H9 (cell line): Measurements from ENCODE around the gene APLN. TPM values are rescaled to one million over a fixed set of nuclear protein-coding genes. Genes with fewer than 3 reads are reported as not detected.
A peak's percentile ranks its signal among the peaks of the same experiment; 100 is the strongest.

Source experiments
- DNase-seq: peaks from one replicate; pipeline ENCODE4 v3.0.0-alpha.2; 2017
- H2AFZ ChIP-seq: one replicate; pipeline ENCODE4 v1.6.1; 2013; ENCODE audit warnings: mild to moderate bottlenecking, low read length, control low read depth, moderate library complexity
- H2AK5ac ChIP-seq: 2 replicates; pipeline ENCODE4 v1.6.1; 2013; ENCODE audit warnings: low read length, control low read depth, mixed read lengths; ENCODE audit not compliant: insufficient read length
- H2BK120ac ChIP-seq: one replicate; pipeline ENCODE4 v1.6.1; 2013; ENCODE audit warnings: low read depth, mild to moderate bottlenecking, low read length, control low read depth, inconsistent platforms; ENCODE audit not compliant: poor library complexity, severe bottlenecking
- H2BK12ac ChIP-seq: 2 replicates; pipeline ENCODE4 v1.6.1; 2013; ENCODE audit warnings: low read length, control low read depth, mixed read lengths, low read depth; ENCODE audit not compliant: insufficient read length
- H2BK15ac ChIP-seq: 2 replicates; pipeline ENCODE4 v1.6.1; 2013; ENCODE audit warnings: low read depth, low read length, control low read depth
- H2BK20ac ChIP-seq: one replicate; pipeline ENCODE4 v1.6.1; 2013; ENCODE audit warnings: low read depth, mild to moderate bottlenecking, low read length, control low read depth, inconsistent platforms; ENCODE audit not compliant: poor library complexity, severe bottlenecking
- H2BK5ac ChIP-seq: 2 replicates; pipeline ENCODE4 v1.6.1; 2013; ENCODE audit warnings: low read length, control low read depth, mixed read lengths; ENCODE audit not compliant: insufficient read length
- H3K14ac ChIP-seq: 2 replicates; pipeline ENCODE4 v1.6.1; 2013; ENCODE audit warnings: low read length, control low read depth; ENCODE audit not compliant: insufficient read depth
- H3K18ac ChIP-seq: 2 replicates; pipeline ENCODE4 v1.6.1; 2013; ENCODE audit warnings: low read depth, mild to moderate bottlenecking, mixed read lengths, low read length, control low read depth; ENCODE audit not compliant: insufficient read length
- H3K23ac ChIP-seq: 2 replicates; pipeline ENCODE4 v1.6.1; 2013; ENCODE audit warnings: low read length, control low read depth, mixed read lengths, low read depth; ENCODE audit not compliant: insufficient read length
- H3K23me2 ChIP-seq: 2 replicates; pipeline ENCODE4 v1.6.1; 2013; ENCODE audit warnings: low read depth, mild to moderate bottlenecking, mixed read lengths, low read length, control low read depth; ENCODE audit not compliant: insufficient read length, poor library complexity, severe bottlenecking
- H3K27ac ChIP-seq: 2 replicates; pipeline ENCODE4 v1.5.1; 2013; ENCODE audit warnings: low read length, control low read depth, mixed read lengths, low read depth; ENCODE audit not compliant: insufficient read length
- H3K27me3 ChIP-seq: 2 replicates; pipeline ENCODE4 v1.6.1; 2013; ENCODE audit warnings: low read length, control low read depth, inconsistent platforms; ENCODE audit not compliant: insufficient read depth
- H3K4ac ChIP-seq: 2 replicates; pipeline ENCODE4 v1.6.1; 2013; ENCODE audit warnings: low read depth, mild to moderate bottlenecking, control low read depth, inconsistent platforms, low read length, moderate library complexity
- H3K4me1 ChIP-seq: 2 replicates; pipeline ENCODE4 v1.6.1; 2013; ENCODE audit warnings: low read length, control low read depth, inconsistent platforms; ENCODE audit not compliant: insufficient read depth
- H3K4me2 ChIP-seq: 2 replicates; pipeline ENCODE4 v1.6.1; 2013; ENCODE audit warnings: low read length, control low read depth, mixed read lengths; ENCODE audit not compliant: insufficient read length, insufficient read depth
- H3K56ac ChIP-seq: 2 replicates; pipeline ENCODE4 v1.6.1; 2013; ENCODE audit warnings: low read depth, mild to moderate bottlenecking, mixed read lengths, low read length, control low read depth; ENCODE audit not compliant: insufficient read length
- H3K79me1 ChIP-seq: 2 replicates; pipeline ENCODE4 v1.6.1; 2013; ENCODE audit warnings: low read depth, mild to moderate bottlenecking, moderate library complexity, low read length, control low read depth, inconsistent platforms; ENCODE audit not compliant: insufficient read depth, poor library complexity, severe bottlenecking
- H3K79me2 ChIP-seq: 2 replicates; pipeline ENCODE4 v1.6.1; 2013; ENCODE audit warnings: low read length, control low read depth, inconsistent platforms; ENCODE audit not compliant: insufficient read depth
- H3K9ac ChIP-seq: 2 replicates; pipeline ENCODE4 v1.6.1; 2013; ENCODE audit warnings: low read length, control low read depth, mixed read lengths; ENCODE audit not compliant: insufficient read length; ENCODE audit errors: extremely low read depth
- H3K9me3 ChIP-seq: one replicate; pipeline ENCODE4 v1.6.1; 2013; ENCODE audit warnings: low read depth, low read length, inconsistent platforms; ENCODE audit not compliant: control insufficient read depth
- H3T11ph ChIP-seq: one replicate; pipeline ENCODE4 v1.6.1; 2013; ENCODE audit warnings: mild to moderate bottlenecking, low read length, control low read depth, inconsistent platforms
- H4K20me1 ChIP-seq: one replicate; pipeline ENCODE4 v1.6.1; 2013; ENCODE audit not compliant: control insufficient read depth, insufficient read length, insufficient read depth
- H4K5ac ChIP-seq: 2 replicates; pipeline ENCODE4 v1.6.1; 2013; ENCODE audit warnings: low read depth, mild to moderate bottlenecking, mixed read lengths, low read length, control low read depth; ENCODE audit not compliant: insufficient read length
- H4K8ac ChIP-seq: replicated peaks from 2 replicates; pipeline ENCODE4 v1.6.1; 2013; ENCODE audit warnings: low read length, control low read depth, mixed read lengths, low read depth; ENCODE audit not compliant: insufficient read length
- H4K91ac ChIP-seq: 2 replicates; pipeline ENCODE4 v1.6.1; 2013; ENCODE audit warnings: low read depth, mild to moderate bottlenecking, moderate library complexity, mixed read lengths, low read length, control low read depth; ENCODE audit not compliant: insufficient read length
- H3K27ac Mint-ChIP-seq, 3 experiments: 2 replicates in 2 of 3; 3 replicates in 1 of 3; pipeline ENCODE4 v1.8.0; 2020 to 2021; ENCODE audit warnings: mixed read lengths in 3 of 3, mild to moderate bottlenecking in 1 of 3, moderate library complexity in 1 of 3
- H3K27me3 Mint-ChIP-seq: 2 replicates; pipeline ENCODE4 v1.8.0; 2021; ENCODE audit warnings: low read depth, mild to moderate bottlenecking, moderate library complexity, mixed read lengths
- H3K36me3 Mint-ChIP-seq, 3 experiments: 2 replicates in 2 of 3; 3 replicates in 1 of 3; pipeline ENCODE4 v1.8.0; 2020 to 2021; ENCODE audit warnings: low read depth in 3 of 3, mixed read lengths in 3 of 3; ENCODE audit not compliant: insufficient read depth in 1 of 3
- H3K4me1 Mint-ChIP-seq, 2 experiments: 2 replicates each; pipeline ENCODE4 v1.8.0; 2020; ENCODE audit warnings: mixed read lengths in 2 of 2
- H3K4me3 Mint-ChIP-seq, 2 experiments: 2 replicates in 1 of 2; 3 replicates in 1 of 2; pipeline ENCODE4 v1.8.0; 2020 to 2021; ENCODE audit warnings: mild to moderate bottlenecking in 2 of 2, mixed read lengths in 2 of 2, moderate library complexity in 1 of 2
- H3K9me3 Mint-ChIP-seq, 2 experiments: 2 replicates in 1 of 2; 3 replicates in 1 of 2; pipeline ENCODE4 v1.8.0; 2020; ENCODE audit warnings: mild to moderate bottlenecking in 2 of 2, mixed read lengths in 2 of 2, moderate library complexity in 1 of 2
- CTCF ChIP-seq: fragments of 200-600 bp; sonication (generic); conservative IDR thresholded peaks from 3 replicates; pipeline ENCODE4 v1.8.0; 2021; ENCODE audit warnings: antibody characterized with exemption, mild to moderate bottlenecking
- WGBS: extraction: QIAGEN DNeasy Blood & Tissue Kit; methylation state at CpG from one replicate; pipeline ENCODE4 v1.1.7; 2013; ENCODE audit warnings: missing lambda C conversion rate, low lambda C conversion rate, mixed read lengths; ENCODE audit not compliant: insufficient read length; ENCODE audit errors: extremely low coverage; 5-methylcytosine and 5-hydroxymethylcytosine counted together
- total RNA-seq: library from RNA; stranded (reverse); gene quantifications from 2 replicates; pipeline ENCODE4 v1.2.1, GENCODE V29; 2021

The APLN gene
- total RNA-seq, 1 experiment from 2014 or later: 0.24 TPM

GRCh38 chrX:129606918-129607317 is 47.8 kb downstream of the APLN start:
- Histone ChIP-seq H4K20me1 (no peaks in the 10 kb centered on the region), H3K9me3 (no peaks in the 10 kb centered on the region), H2AFZ (no peak overlapping the region), H3K23me2 (no peaks in the 10 kb centered on the region), H3K56ac (no peak overlapping the region), H3K79me2 (no peaks in the 10 kb centered on the region), H2BK20ac (no peak overlapping the region), H3K79me1 (no peaks in the 10 kb centered on the region), H2BK120ac (no peak overlapping the region), H2BK5ac (no peak overlapping the region), H3T11ph (no peak overlapping the region), H3K4ac (no peak overlapping the region), H2BK15ac (no peak overlapping the region), H3K9ac (no peak overlapping the region), H3K14ac (no peak overlapping the region), H4K5ac (no peak overlapping the region), H2BK12ac (no peak overlapping the region), H2AK5ac (no peak overlapping the region), H4K8ac (no peak overlapping the region), H3K27ac (no peak overlapping the region), H3K4me1 (no peaks in the 10 kb centered on the region), H3K4me2 (no peak overlapping the region), H3K18ac (no peak overlapping the region), H3K27me3 (no peaks in the 10 kb centered on the region), H3K23ac (no peak overlapping the region), H4K91ac (no peak overlapping the region)
- H3K4me3 Mint-ChIP-seq: no peak overlapping the region
- peaks cover 0 to 2% of the 10 kb centered on the region in 2 experiments; a peak in 2 of 5 replicates for H3K9me3 Mint-ChIP-seq
- peaks cover 30% of the 10 kb centered on the region for H3K27me3 Mint-ChIP-seq
- DNase-seq: no peak
- peaks cover 15 to 25% of the 10 kb centered on the region in 2 experiments for H3K4me1 Mint-ChIP-seq
- WGBS: no CpG with 5 or more reads among the region's 5 CpGs
- TF ChIP-seq CTCF: peak; percentile 83
- no peak overlapping the region for H3K27ac Mint-ChIP-seq
- H3K36me3 Mint-ChIP-seq: no peaks in the 10 kb centered on the region
